Tibial artery (tissue), 4 donors: ENCODE measurements around the gene PASK.

Experiments
- DNase-seq, 2 donors: peaks; one replicate each; pipeline ENCODE4 v3.0.0-alpha.2; 2019
- H3K27ac ChIP-seq, 2 donors: fragments of 200-600 bp; sonication (generic) in 1 of 2; 1 replicate in 1 of 2; 2 replicates in 1 of 2; pipeline ENCODE4 v1.5.1; 2018 to 2019; ENCODE audit warnings: mild to moderate bottlenecking in 1 of 2
- H3K27me3 ChIP-seq, 2 donors: fragments of 200-600 bp; sonication (generic) in 1 of 2; one replicate each; pipeline versions ENCODE4 v1.5.1 to v1.6.0; 2016 to 2019
- H3K36me3 ChIP-seq, 3 donors: fragments of 200-600 bp; sonication (generic) in 2 of 3; one replicate each; pipeline ENCODE4 v1.5.1; 2016 to 2019; ENCODE audit warnings: mild to moderate bottlenecking in 2 of 3
- H3K4me1 ChIP-seq, 4 donors: fragments of 200-600 bp; sonication (generic) in 2 of 4; 1 replicate in 3 of 4; 2 replicates in 1 of 4; pipeline ENCODE4 v1.5.1; 2016 to 2019
- H3K4me3 ChIP-seq, 2 donors: fragments of 200-600 bp; sonication (generic) in 1 of 2; 1 replicate in 1 of 2; 2 replicates in 1 of 2; pipeline ENCODE4 v1.5.1; 2018 to 2019; ENCODE audit warnings: mild to moderate bottlenecking in 2 of 2
- H3K9me3 ChIP-seq, 3 donors: fragments of 200-600 bp; sonication (generic) in 1 of 3; one replicate each; pipeline ENCODE4 v1.5.1; 2016 to 2019
- intact Hi-C: fragments of 100-400 bp; cut with DNase I; formaldehyde crosslinking; loops from one replicate; pipeline ENCODE4 v1.15.0; 2023; ENCODE audit warnings: low total_unique reads
- TF ChIP-seq, protein P1 (sequence below), 2 experiments: fragments of 200-600 bp in 1 of 2; fragments of 450-650 bp in 1 of 2; IDR thresholded peaks; one replicate each; pipeline ENCODE4 v1.5.1; 2017 to 2019; ENCODE audit warnings: antibody characterized with exemption in 2 of 2, mild to moderate bottlenecking in 1 of 2, moderate library complexity in 1 of 2

Gene PASK

GRCh38 chr2:241135737-241136136 lies 13.5 kb downstream of the PASK start:
- TF ChIP-seq, protein P1, sequence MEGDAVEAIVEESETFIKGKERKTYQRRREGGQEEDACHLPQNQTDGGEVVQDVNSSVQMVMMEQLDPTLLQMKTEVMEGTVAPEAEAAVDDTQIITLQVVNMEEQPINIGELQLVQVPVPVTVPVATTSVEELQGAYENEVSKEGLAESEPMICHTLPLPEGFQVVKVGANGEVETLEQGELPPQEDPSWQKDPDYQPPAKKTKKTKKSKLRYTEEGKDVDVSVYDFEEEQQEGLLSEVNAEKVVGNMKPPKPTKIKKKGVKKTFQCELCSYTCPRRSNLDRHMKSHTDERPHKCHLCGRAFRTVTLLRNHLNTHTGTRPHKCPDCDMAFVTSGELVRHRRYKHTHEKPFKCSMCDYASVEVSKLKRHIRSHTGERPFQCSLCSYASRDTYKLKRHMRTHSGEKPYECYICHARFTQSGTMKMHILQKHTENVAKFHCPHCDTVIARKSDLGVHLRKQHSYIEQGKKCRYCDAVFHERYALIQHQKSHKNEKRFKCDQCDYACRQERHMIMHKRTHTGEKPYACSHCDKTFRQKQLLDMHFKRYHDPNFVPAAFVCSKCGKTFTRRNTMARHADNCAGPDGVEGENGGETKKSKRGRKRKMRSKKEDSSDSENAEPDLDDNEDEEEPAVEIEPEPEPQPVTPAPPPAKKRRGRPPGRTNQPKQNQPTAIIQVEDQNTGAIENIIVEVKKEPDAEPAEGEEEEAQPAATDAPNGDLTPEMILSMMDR (IDR thresholded peaks at IDR 0.05), result no peak
- intact Hi-C loops, result no loop called here
- H3K36me3 ChIP-seq, result peaks cover 0 to 33% (median 0%) of the 10 kb centered on the region in 3 donors
- no peak overlapping the region for H3K4me3 ChIP-seq
- H3K4me1 ChIP-seq, result no peaks in the 10 kb centered on the region
- no peaks in the 10 kb centered on the region for H3K27me3 ChIP-seq
- H3K9me3 ChIP-seq, result no peaks in the 10 kb centered on the region
- DNase-seq, result peak in 1 of 2 donors; percentile 48
- no peak overlapping the region for H3K27ac ChIP-seq

GRCh38 chr2:241134711-241135110 lies 14.6 kb downstream of the PASK start:
- peak in 1 of 2 donors; percentile 52 for DNase-seq
- Histone ChIP-seq H3K4me3 (no peak overlapping the region), H3K9me3 (no peaks in the 10 kb centered on the region), H3K36me3 (peaks cover 0 to 25% (median 3%) of the 10 kb centered on the region in 3 donors), H3K27me3 (no peaks in the 10 kb centered on the region), H3K27ac (no peak overlapping the region), H3K4me1 (no peaks in the 10 kb centered on the region)
- intact Hi-C loops, result no loop called here
- TF ChIP-seq, protein P1 (IDR thresholded peaks at IDR 0.05), result no peak

- no peaks in the 10 kb centered on the region for H3K9me3 ChIP-seq
- peak; percentile 7 to 55 for DNase-seq
- no peak overlapping the region for H3K4me3 ChIP-seq
- no peaks in the 10 kb centered on the region for H3K4me1 ChIP-seq
- TF ChIP-seq, protein P1 (IDR thresholded peaks at IDR 0.05), result no peak
- intact Hi-C loops, result no loop called here
- peaks cover 0 to 21% (median 3%) of the 10 kb centered on the region in 3 donors for H3K36me3 ChIP-seq
- no peaks in the 10 kb centered on the region for H3K27me3 ChIP-seq
- H3K27ac ChIP-seq, result no peak overlapping the region
Observed at GRCh38 chr2:241133436-241133820, 15.8 kb downstream of the PASK start.

- H3K9me3 ChIP-seq, result no peaks in the 10 kb centered on the region
Observed at GRCh38 chr2:241132538-241133435, 16.5 kb downstream of the PASK start.

DNA sequence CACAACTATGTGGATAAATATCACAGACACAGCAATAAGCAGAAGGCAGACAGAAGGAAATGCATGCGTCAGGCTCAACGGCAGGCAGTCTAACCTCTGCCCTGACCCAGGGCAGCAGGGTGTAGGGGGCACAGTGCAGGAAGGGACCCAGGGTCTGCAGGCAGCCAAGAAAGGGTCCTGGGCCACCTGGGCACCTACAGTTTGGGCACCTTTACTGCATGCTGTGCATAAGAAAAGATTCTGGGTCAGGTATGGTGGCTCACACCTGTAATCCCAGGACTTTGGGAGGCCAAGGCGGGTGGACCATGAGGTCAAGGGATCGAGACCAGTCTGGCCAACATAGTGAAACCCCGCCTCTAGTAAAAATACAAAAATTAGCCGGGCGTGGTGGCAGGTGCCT lies 17.7 kb downstream of the PASK start:
- Histone ChIP-seq H3K4me1 (no peaks in the 10 kb centered on the region), H3K4me3 (no peak overlapping the region), H3K27ac (no peak overlapping the region), H3K36me3 (peaks cover 0 to 15% (median 3%) of the 10 kb centered on the region in 3 donors), H3K9me3 (no peaks in the 10 kb centered on the region), H3K27me3 (no peaks in the 10 kb centered on the region)
- TF ChIP-seq, protein P1 (IDR thresholded peaks at IDR 0.05), result no peak
- intact Hi-C loops, result no loop called here
- peak in 1 of 2 donors; percentile 34 for DNase-seq

More at GRCh38 chr2:241132538-241133435, 16.5 kb downstream of the PASK start:
- H3K4me3 ChIP-seq, result no peak overlapping the region
- peaks cover 0 to 20% (median 3%) of the 10 kb centered on the region in 3 donors for H3K36me3 ChIP-seq
- intact Hi-C loops, result no loop called here
- peak; percentile 4 to 32 for DNase-seq
- no peaks in the 10 kb centered on the region for H3K27me3 ChIP-seq
- H3K27ac ChIP-seq, result no peak overlapping the region
- TF ChIP-seq, protein P1 (IDR thresholded peaks at IDR 0.05), result no peak
- H3K4me1 ChIP-seq, result no peaks in the 10 kb centered on the region
